ENCODE measurements around the gene DEFB116. TPM values are rescaled to one million over a fixed set of nuclear protein-coding genes. Genes with fewer than 3 reads are reported as not detected.

Gene DEFB116
- polyA plus RNA-seq (2012; rRNA removed) = not detected in 2 replicates
- not detected in 2 replicates for polyA plus RNA-seq (2012; cell fraction: cytosol; rRNA removed)
- not detected in 2 replicates for polyA plus RNA-seq (2012; cell fraction: nucleus; rRNA removed)

DNA sequence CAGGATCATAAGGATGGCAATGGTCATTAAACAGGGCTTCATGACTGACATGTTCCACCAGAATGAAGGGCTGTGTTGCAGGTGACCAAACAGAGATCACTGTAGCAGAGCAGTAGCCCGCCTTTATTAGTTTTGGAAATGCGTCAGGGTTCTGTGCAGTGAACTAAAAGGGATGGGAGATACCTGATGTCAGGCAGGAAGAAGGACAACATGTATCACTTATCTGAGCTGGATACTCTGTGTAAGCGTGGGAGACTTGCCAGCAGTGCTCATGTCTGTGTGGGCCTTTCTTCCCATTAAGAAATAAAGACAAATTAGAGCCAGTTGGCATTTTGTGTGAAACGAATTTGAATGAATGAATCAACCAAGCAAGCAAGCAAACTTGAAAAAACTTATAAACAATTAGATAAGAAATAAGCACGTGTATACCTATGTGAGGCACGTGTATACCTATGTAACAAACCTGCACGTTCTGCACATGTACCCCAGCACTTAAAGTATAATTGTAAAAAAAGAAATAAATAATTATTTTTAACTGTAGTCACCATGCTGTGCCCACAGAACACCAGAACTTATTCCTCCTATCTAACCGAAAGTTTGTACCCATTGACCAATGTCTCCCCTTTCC lies at the start of gene DEFB116:
TSS of gene DEFB116 (minus strand) at position 51 of the 628 bp plus-strand sequence. CDS start at position 51, 0 bp downstream.
- H3K9me3 ChIP-seq = no peaks in the 10 kb centered on the region
- H3K4me1 ChIP-seq (ENCODE audit: control insufficient read depth in 1 of 2, insufficient read depth in 2 of 2, low read depth in 1 of 2, low read length in 1 of 2) = no peaks in the 10 kb centered on the region
- ChIA-PET CTCF (no interaction called here), POLR2A (no interaction called here)
- no peak within 1 kb of the TSS for H3K4me2 ChIP-seq
- H3K36me3 ChIP-seq (replicated peaks in 1 of 2; ENCODE audit: control insufficient read depth in 1 of 2, insufficient read depth in 2 of 2, low read length in 1 of 2) = no peaks in the 10 kb centered on the region
- H4K20me1 ChIP-seq (ENCODE audit: insufficient read depth) = no peaks in the 10 kb centered on the region
- no peak for DNase-seq
- TF ChIP-seq CHD2 (IDR thresholded peaks at IDR 0.05; ENCODE audit: low read length, partially characterized antibody) = no peak
- TF ChIP-seq FOSL2 (IDR thresholded peaks at IDR 0.05; ENCODE audit: borderline replicate concordance, low read depth) = no peak
- no peak for TF ChIP-seq TCF12 (IDR thresholded peaks at IDR 0.05)
- no peak within 1 kb of the TSS for H2AFZ ChIP-seq (ENCODE audit: low read depth)
- no peak within 1 kb of the TSS for H3K9ac ChIP-seq
- no peaks in the 10 kb centered on the region for H3F3A ChIP-seq (replicated peaks; ENCODE audit: insufficient read depth)
- WGBS (ENCODE audit: low lambda C conversion rate) = under 1% methylated on average over 8 of the region's 8 CpGs
- H3K9me2 ChIP-seq = no peaks in the 10 kb centered on the region
- no peaks in the 10 kb centered on the region for H3K27me3 ChIP-seq (ENCODE audit: insufficient read depth)
- no peak within 1 kb of the TSS for H3K4me3 ChIP-seq (ENCODE audit: low read depth in 2 of 2, low read length in 1 of 2)
- H3K79me2 ChIP-seq (ENCODE audit: insufficient read depth) = no peaks in the 10 kb centered on the region
- H3K27ac ChIP-seq (ENCODE audit: low read depth in 2 of 2, low read length in 1 of 2) = no peak within 1 kb of the TSS

DNA sequence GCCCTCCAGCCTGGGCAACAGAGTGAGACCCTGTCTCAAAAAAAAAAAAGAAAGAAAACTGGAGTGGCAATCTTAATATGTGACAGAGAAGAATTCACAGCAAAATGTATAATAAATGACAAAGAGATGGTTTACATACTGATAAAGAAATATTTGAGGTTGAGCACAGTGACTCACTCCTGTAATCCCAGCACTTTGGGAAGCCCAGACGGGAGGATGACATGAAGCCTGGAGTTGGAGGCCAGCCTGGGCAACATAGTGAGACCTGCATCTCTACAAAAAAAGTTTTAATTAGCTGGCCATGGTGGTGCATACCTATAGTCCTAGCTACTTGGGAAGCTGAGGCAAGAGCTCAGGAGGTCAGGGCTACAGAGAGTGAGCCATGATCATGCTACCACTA lies 47.6 kb upstream of the DEFB116 start:
- Histone ChIP-seq H3K9me2 (no peaks in the 10 kb centered on the region), H3K4me3 (ENCODE audit: low read depth in 2 of 2, low read length in 1 of 2) (no peak overlapping the region), H3K9ac (no peak overlapping the region), H3K27ac (ENCODE audit: low read depth in 2 of 2, low read length in 1 of 2) (no peak overlapping the region), H3K4me1 (ENCODE audit: control insufficient read depth in 1 of 2, insufficient read depth in 2 of 2, low read depth in 1 of 2, low read length in 1 of 2) (no peaks in the 10 kb centered on the region), H3F3A (replicated peaks; ENCODE audit: insufficient read depth) (no peaks in the 10 kb centered on the region), H3K27me3 (ENCODE audit: insufficient read depth) (no peaks in the 10 kb centered on the region), H3K4me2 (no peak overlapping the region), H3K79me2 (ENCODE audit: insufficient read depth) (no peaks in the 10 kb centered on the region), H2AFZ (ENCODE audit: low read depth) (no peak overlapping the region), H3K9me3 (no peaks in the 10 kb centered on the region), H4K20me1 (ENCODE audit: insufficient read depth) (no peaks in the 10 kb centered on the region), H3K36me3 (replicated peaks in 1 of 2; ENCODE audit: control insufficient read depth in 1 of 2, insufficient read depth in 2 of 2, low read length in 1 of 2) (no peaks in the 10 kb centered on the region)
- DNase-seq = no peak
- no peak for TF ChIP-seq SIN3A (IDR thresholded peaks at IDR 0.05; ENCODE audit: borderline replicate concordance, low read depth, low read length)
- TF ChIP-seq RXRA (IDR thresholded peaks at IDR 0.05; ENCODE audit: borderline replicate concordance, low read depth) = no peak
- no peak for TF ChIP-seq JUND (IDR thresholded peaks at IDR 0.05)
- no peak for TF ChIP-seq POLR2AphosphoS5 (IDR thresholded peaks at IDR 0.05; ENCODE audit: low read depth, low read length)
- ChIA-PET CTCF (no interaction called here), POLR2A (no interaction called here)
- 0% methylated on average over 1 of the region's 1 CpG for WGBS (ENCODE audit: low lambda C conversion rate)

- no peaks in the 10 kb centered on the region for H3K9me3 ChIP-seq
- no peak overlapping the region for H3K4me2 ChIP-seq
- no peak overlapping the region for H3K27ac ChIP-seq (ENCODE audit: low read depth in 2 of 2, low read length in 1 of 2)
- no peak overlapping the region for H2AFZ ChIP-seq (ENCODE audit: low read depth)
- CTCF ChIA-PET = interaction anchor here (1.0 kb wide), 1 partner anchor 81 kb away, joined by 3 read pairs; no protein-coding TSS in a partner anchor
- H3K36me3 ChIP-seq (replicated peaks in 1 of 2; ENCODE audit: control insufficient read depth in 1 of 2, insufficient read depth in 2 of 2, low read length in 1 of 2) = no peaks in the 10 kb centered on the region
- TF ChIP-seq POLR2AphosphoS5 (IDR thresholded peaks at IDR 0.05; ENCODE audit: low read depth, low read length) = no peak
- TF ChIP-seq TEAD4 (IDR thresholded peaks at IDR 0.05; ENCODE audit: borderline replicate concordance, insufficient read depth) = no peak
- no peak for TF ChIP-seq MXI1 (IDR thresholded peaks at IDR 0.05; ENCODE audit: low read depth, low read length)
- TF ChIP-seq TAF1 (IDR thresholded peaks at IDR 0.05; ENCODE audit: borderline replicate concordance, low read depth, low read length) = no peak
- no peak for TF ChIP-seq FOXJ3 (CRISPR knock-in tag; IDR thresholded peaks at IDR 0.05)
- no peak for TF ChIP-seq NFIC (IDR thresholded peaks at IDR 0.05; ENCODE audit: borderline replicate concordance)
- no peak for TF ChIP-seq MEF2A (IDR thresholded peaks at IDR 0.05; ENCODE audit: borderline replicate concordance, low read depth)
- no peak for TF ChIP-seq RCOR1 (IDR thresholded peaks at IDR 0.05; ENCODE audit: low read length)
- no peaks in the 10 kb centered on the region for H4K20me1 ChIP-seq (ENCODE audit: insufficient read depth)
- H3K4me3 ChIP-seq (ENCODE audit: low read depth in 2 of 2, low read length in 1 of 2) = no peak overlapping the region
- no peaks in the 10 kb centered on the region for H3K79me2 ChIP-seq (ENCODE audit: insufficient read depth)
- H3K4me1 ChIP-seq (ENCODE audit: control insufficient read depth in 1 of 2, insufficient read depth in 2 of 2, low read depth in 1 of 2, low read length in 1 of 2) = no peaks in the 10 kb centered on the region
- no peaks in the 10 kb centered on the region for H3F3A ChIP-seq (replicated peaks; ENCODE audit: insufficient read depth)
- no peaks in the 10 kb centered on the region for H3K27me3 ChIP-seq (ENCODE audit: insufficient read depth)
- no peak for DNase-seq
- H3K9ac ChIP-seq = no peak overlapping the region
- POLR2A ChIA-PET = no interaction called here
- H3K9me2 ChIP-seq = no peaks in the 10 kb centered on the region
Measured at GRCh38 chr20:31341470-31341869, 33.1 kb upstream of the DEFB116 start.
